ENCODE results near the gene GALNTL6.

GALNTL6 gene

GRCh38 chr4:172997856-172998255, 1184.7 kb downstream of the GALNTL6 start:
- DNase-seq = peak in 1 of 2 experiments; percentile 34
- TF ChIP-seq POLR2A (IDR thresholded peaks at IDR 0.05; ENCODE audit: low read length) = no peak
- no peak for TF ChIP-seq GATA1 (IDR thresholded peaks at IDR 0.05; ENCODE audit: low read depth, low read length)

- TF ChIP-seq GATA1 (IDR thresholded peaks at IDR 0.05; ENCODE audit: low read depth, low read length) = peak; percentile 91
- TF ChIP-seq POLR2A (IDR thresholded peaks at IDR 0.05; ENCODE audit: low read length) = no peak
- peak; percentile 94 to 98 for DNase-seq
Measured at GRCh38 chr4:172998527-172999469, 1185.6 kb downstream of the GALNTL6 start.

DNA sequence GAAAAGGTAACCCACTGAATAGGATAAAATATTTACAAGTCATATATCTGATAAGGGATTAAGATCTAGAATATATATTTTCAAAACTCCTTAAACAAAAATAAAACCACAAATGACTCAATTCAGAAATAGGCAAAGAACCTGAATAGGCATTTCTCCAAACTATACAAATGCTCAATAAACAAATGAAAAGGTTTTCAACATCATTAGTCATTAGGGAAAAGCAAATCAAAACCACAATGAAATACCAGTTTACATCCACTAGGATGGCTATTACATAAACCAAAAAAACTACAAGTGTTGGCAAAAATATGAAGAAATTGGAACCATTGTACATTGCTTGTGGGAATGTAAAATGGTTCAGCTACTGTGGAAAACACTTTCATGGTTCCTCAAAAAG, 1188.4 kb downstream of the GALNTL6 start:
- no peak for DNase-seq
- TF ChIP-seq GATA1 (IDR thresholded peaks at IDR 0.05; ENCODE audit: low read depth, low read length) (no peak), POLR2A (IDR thresholded peaks at IDR 0.05; ENCODE audit: low read length) (no peak)

- TF ChIP-seq GATA1 (IDR thresholded peaks at IDR 0.05; ENCODE audit: low read depth, low read length) = no peak
Measured at GRCh38 chr4:173002830-173003561, 1189.8 kb downstream of the GALNTL6 start.

GRCh38 chr4:173005912-173006633, 1192.9 kb downstream of the GALNTL6 start:
- no peak for DNase-seq
- no peak for TF ChIP-seq GATA1 (IDR thresholded peaks at IDR 0.05; ENCODE audit: low read depth, low read length)
- TF ChIP-seq POLR2A (IDR thresholded peaks at IDR 0.05; ENCODE audit: low read length) = no peak

More at GRCh38 chr4:173002830-173003561, 1189.8 kb downstream of the GALNTL6 start:
- DNase-seq = no peak

DNA sequence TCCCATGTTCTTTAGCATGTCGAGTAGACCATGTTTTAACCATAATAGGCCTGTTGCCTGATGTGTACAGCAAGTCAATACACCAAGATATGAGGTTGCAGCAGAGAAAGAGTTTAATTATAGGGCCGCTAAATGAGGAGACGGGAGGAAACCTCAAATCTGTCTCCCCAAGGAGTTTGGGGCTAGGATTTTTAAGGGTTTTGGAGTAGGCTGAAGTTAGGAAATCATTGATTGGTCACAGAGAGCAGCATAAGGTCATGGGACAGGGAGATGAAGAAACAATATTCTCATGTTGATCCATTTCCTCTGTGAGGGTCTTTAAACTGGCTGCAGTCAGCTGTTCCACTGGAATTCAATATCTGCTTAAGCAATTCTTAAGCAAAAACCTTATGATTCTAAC, 1195.2 kb downstream of the GALNTL6 start:
- no peak for DNase-seq
- no peak for TF ChIP-seq GATA1 (IDR thresholded peaks at IDR 0.05; ENCODE audit: low read depth, low read length)

- TF ChIP-seq GATA1 (IDR thresholded peaks at IDR 0.05; ENCODE audit: low read depth, low read length) = no peak
- no peak for TF ChIP-seq POLR2A (IDR thresholded peaks at IDR 0.05; ENCODE audit: low read length)
Measured at GRCh38 chr4:173009129-173009823, 1196.1 kb downstream of the GALNTL6 start.

DNA sequence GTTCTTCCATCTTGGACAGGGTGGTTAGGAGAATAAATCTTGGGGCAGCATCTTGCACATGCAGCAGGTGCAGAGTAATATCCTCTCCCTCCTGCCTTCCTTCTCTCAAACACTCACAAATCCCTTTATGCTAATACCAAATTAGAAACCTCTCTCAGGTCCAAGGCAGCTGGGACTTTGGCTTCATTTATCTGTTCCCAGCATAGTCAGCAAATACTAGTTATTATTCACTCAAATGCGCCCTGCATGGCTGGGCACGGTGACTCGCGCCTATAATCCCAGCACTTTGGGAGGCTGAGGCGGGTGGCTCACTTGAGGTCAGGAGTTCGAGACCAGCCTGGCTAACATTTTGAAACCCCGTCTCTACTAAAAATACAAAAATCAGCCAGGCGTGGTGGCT, 1199.4 kb downstream of the GALNTL6 start:
- TF ChIP-seq POLR2A (IDR thresholded peaks at IDR 0.05; ENCODE audit: low read length) = no peak
- TF ChIP-seq GATA1 (IDR thresholded peaks at IDR 0.05; ENCODE audit: low read depth, low read length) = no peak
- DNase-seq = no peak

More at GRCh38 chr4:173009129-173009823, 1196.1 kb downstream of the GALNTL6 start:
- DNase-seq = peak; percentile 48 to 75

DNA sequence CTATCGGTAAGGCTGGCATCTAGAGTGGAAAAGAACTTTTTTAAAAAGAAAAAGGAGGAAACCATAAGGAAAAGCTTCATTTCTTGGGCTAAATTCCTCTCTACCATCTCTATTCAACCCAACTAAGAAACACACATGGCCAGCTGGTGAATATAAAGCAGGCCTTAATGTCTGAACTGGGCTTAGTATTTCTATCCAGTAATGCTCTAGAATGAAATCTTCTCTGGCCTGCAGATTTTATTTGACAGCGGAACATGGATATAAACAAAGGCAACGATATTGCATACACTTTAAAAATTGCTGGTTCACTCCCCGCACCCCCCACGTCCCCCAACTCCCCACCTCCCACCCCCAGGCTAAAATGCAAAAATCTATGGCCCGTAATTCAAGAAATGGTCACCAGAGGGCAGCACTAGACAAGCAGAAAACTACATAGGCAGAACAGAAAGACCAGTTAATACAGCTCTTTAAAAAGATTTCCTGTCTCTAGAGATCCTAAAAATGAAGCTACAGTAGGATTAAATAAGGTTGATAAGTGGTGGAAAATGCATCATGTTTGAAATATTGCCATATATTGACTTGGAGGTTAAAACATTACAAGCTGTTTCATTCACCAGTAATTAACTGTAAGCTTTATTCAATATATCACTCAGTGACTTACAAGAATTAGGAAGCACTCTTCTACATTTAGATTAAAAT, 1200.2 kb downstream of the GALNTL6 start:
- DNase-seq = peak; percentile 47 to 75
- TF ChIP-seq GATA1 (IDR thresholded peaks at IDR 0.05; ENCODE audit: low read depth, low read length) = no peak
- no peak for TF ChIP-seq POLR2A (IDR thresholded peaks at IDR 0.05; ENCODE audit: low read length)

- TF ChIP-seq GATA1 (IDR thresholded peaks at IDR 0.05; ENCODE audit: low read depth, low read length) (no peak), POLR2A (IDR thresholded peaks at IDR 0.05; ENCODE audit: low read length) (no peak)
- peak; percentile 5 to 21 for DNase-seq
Measured at GRCh38 chr4:173014113-173014558, 1200.9 kb downstream of the GALNTL6 start.

DNA sequence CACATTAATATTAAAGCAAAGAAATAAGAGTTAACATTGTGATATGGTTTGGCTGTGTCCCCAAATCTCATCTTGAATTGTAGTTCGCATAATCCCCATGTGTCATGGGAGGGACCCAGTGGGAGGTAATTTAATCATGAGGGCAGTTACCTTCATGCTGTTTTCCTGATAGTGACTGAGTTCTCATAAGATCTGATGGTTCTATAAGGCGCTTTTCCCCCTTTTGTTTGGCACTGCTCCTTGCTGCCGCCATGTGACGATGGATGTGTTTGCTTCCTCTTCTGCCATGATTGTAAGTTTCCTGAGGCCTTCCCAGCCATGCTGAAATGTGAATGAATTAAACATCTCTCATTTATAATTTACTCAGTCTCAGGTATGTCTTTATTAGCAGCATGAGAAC, 1201.6 kb downstream of the GALNTL6 start:
- DNase-seq = no peak
- no peak for TF ChIP-seq GATA1 (IDR thresholded peaks at IDR 0.05; ENCODE audit: low read depth, low read length)
- no peak for TF ChIP-seq POLR2A (IDR thresholded peaks at IDR 0.05; ENCODE audit: low read length)

DNA sequence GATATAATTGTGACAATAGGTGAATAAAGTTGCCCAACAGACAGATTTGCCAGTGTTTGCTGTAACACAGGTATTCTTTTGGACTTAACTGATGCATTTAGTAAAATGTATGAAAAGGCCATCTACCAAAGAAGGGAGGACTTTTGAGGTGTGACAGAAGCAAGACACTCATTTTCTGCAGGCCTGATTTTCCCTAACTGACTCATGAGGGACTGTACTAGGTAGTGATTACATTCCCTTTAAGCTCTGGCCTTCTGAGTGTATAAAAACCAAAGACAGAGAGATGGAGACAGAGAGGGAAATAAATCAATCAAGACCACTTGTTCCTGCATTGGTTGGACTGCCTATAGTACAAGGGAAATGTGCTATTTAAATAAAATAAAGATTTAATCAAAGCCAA, 1204.6 kb downstream of the GALNTL6 start:
- DNase-seq = no peak
- TF ChIP-seq GATA1 (IDR thresholded peaks at IDR 0.05; ENCODE audit: low read depth, low read length) = no peak
- TF ChIP-seq POLR2A (IDR thresholded peaks at IDR 0.05; ENCODE audit: low read length) = no peak

GRCh38 chr4:173018446-173018845, 1205.2 kb downstream of the GALNTL6 start:
- TF ChIP-seq GATA1 (IDR thresholded peaks at IDR 0.05; ENCODE audit: low read depth, low read length) (no peak), POLR2A (IDR thresholded peaks at IDR 0.05; ENCODE audit: low read length) (no peak)
- DNase-seq = no peak
